Endodermal cell (in vitro differentiated cells): ENCODE data around the gene NRXN2. TPM values are rescaled to one million over a fixed set of nuclear protein-coding genes. Genes with fewer than 3 reads are reported as not detected.

Experiments used
- DNase-seq: peaks from one replicate; pipeline ENCODE4 v3.0.0-alpha.2; 2017
- H3K27ac ChIP-seq: 2 replicates; pipeline ENCODE4 v1.5.1; 2013; ENCODE audit warnings: mild to moderate bottlenecking, low read depth, low read length, moderate library complexity
- H3K27me3 ChIP-seq: 2 replicates; pipeline ENCODE4 v1.6.1; 2013; ENCODE audit warnings: mild to moderate bottlenecking, low read length, moderate library complexity; ENCODE audit not compliant: insufficient read depth, control insufficient read depth, poor library complexity, severe bottlenecking
- H3K36me3 ChIP-seq: 2 replicates; pipeline ENCODE4 v1.7.0; 2013; ENCODE audit warnings: mild to moderate bottlenecking, low read length, moderate library complexity; ENCODE audit not compliant: control insufficient read depth, insufficient read depth
- H3K4me1 ChIP-seq: one replicate; pipeline ENCODE4 v1.7.0; 2013; ENCODE audit warnings: low read length; ENCODE audit not compliant: control insufficient read depth, insufficient read depth
- H3K4me3 ChIP-seq: 2 replicates; pipeline ENCODE4 v1.5.1; 2013; ENCODE audit warnings: mild to moderate bottlenecking, low read length, moderate library complexity
- H3K9ac ChIP-seq: 2 replicates; pipeline ENCODE4 v1.6.1; 2013; ENCODE audit warnings: mild to moderate bottlenecking, low read length, moderate library complexity; ENCODE audit not compliant: poor library complexity, severe bottlenecking; ENCODE audit errors: extremely low read depth
- H3K9me3 ChIP-seq: 2 replicates; pipeline ENCODE4 v1.6.1; 2013; ENCODE audit warnings: mild to moderate bottlenecking, low read length, moderate library complexity; ENCODE audit not compliant: control insufficient read depth
- H3K27ac Mint-ChIP-seq: 2 replicates; pipeline ENCODE4 v1.8.0; 2020; ENCODE audit warnings: mixed read lengths
- H3K27me3 Mint-ChIP-seq: 2 replicates; pipeline ENCODE4 v1.8.0; 2021; ENCODE audit warnings: mild to moderate bottlenecking, mixed read lengths; ENCODE audit not compliant: insufficient read depth
- H3K36me3 Mint-ChIP-seq: 2 replicates; pipeline ENCODE4 v1.8.0; 2020; ENCODE audit warnings: low read depth, mixed read lengths
- H3K4me1 Mint-ChIP-seq: 2 replicates; pipeline ENCODE4 v1.8.0; 2020; ENCODE audit warnings: mixed read lengths
- H3K4me3 Mint-ChIP-seq: 2 replicates; pipeline ENCODE4 v1.8.0; 2020; ENCODE audit warnings: mild to moderate bottlenecking, moderate library complexity, mixed read lengths
- H3K9me3 Mint-ChIP-seq: 2 replicates; pipeline ENCODE4 v1.8.0; 2020; ENCODE audit warnings: mild to moderate bottlenecking, mixed read lengths
- CTCF ChIP-seq: fragments of 200-600 bp; sonication (generic); conservative IDR thresholded peaks from 2 replicates; pipeline ENCODE4 v1.5.0; 2021; ENCODE audit warnings: antibody characterized with exemption, mild to moderate bottlenecking
- WGBS, 2 experiments: methylation state at CpG; one replicate each; pipeline versions ENCODE4 v1.1.5 to v1.1.7; 2013; ENCODE audit warnings: missing lambda C conversion rate in 2 of 2, mixed read lengths in 1 of 2; ENCODE audit not compliant: insufficient coverage in 1 of 2, insufficient read length in 1 of 2; 5-methylcytosine and 5-hydroxymethylcytosine counted together
- total RNA-seq, 2 donors: library from RNA; stranded (reverse); fragmentation: NEBNext Ultra II Directional in 1 of 2; extraction: Animal tissue kit (Norgen Biotek cat#: 25700) in 1 of 2; gene quantifications; 2 replicates in 1 of 2; 3 replicates in 1 of 2; pipeline ENCODE4 v1.2.1, GENCODE V29; 2021

Gene NRXN2
- total RNA-seq, 2 donors from 2014 or later: 1.00 to 1.5 TPM

GRCh38 chr11:64770120-64770519 lies 47.1 kb upstream of the NRXN2 start:
- no peak for DNase-seq
- H3K4me1 Mint-ChIP-seq: peaks cover 6% of the 10 kb centered on the region

GRCh38 chr11:64769283-64769682 lies 46.3 kb upstream of the NRXN2 start:
- H3K27ac Mint-ChIP-seq: peak overlapping the region; percentile 60
- Histone ChIP-seq H3K9ac (no peak overlapping the region), H3K4me1 (peaks cover 7% of the 10 kb centered on the region), H3K27ac (no peak overlapping the region), H3K9me3 (no peaks in the 10 kb centered on the region), H3K4me3 (no peak overlapping the region), H3K27me3 (no peaks in the 10 kb centered on the region), H3K36me3 (peaks cover 91% of the 10 kb centered on the region)
- DNase-seq: no peak
- WGBS, 2 experiments: 94 to 98% methylated on average over 5 to 6 of the region's 6 CpGs
- TF ChIP-seq CTCF: no peak
- no peak overlapping the region for H3K4me3 Mint-ChIP-seq
- H3K27me3 Mint-ChIP-seq: no peaks in the 10 kb centered on the region
- H3K9me3 Mint-ChIP-seq: no peaks in the 10 kb centered on the region
- H3K36me3 Mint-ChIP-seq: peaks cover 92% of the 10 kb centered on the region
- peaks cover 14% of the 10 kb centered on the region for H3K4me1 Mint-ChIP-seq

More at GRCh38 chr11:64770120-64770519, 47.1 kb upstream of the NRXN2 start:
- H3K4me1 ChIP-seq: no peaks in the 10 kb centered on the region
- no peaks in the 10 kb centered on the region for H3K9me3 ChIP-seq
- Mint-ChIP-seq H3K27me3 (no peaks in the 10 kb centered on the region), H3K9me3 (no peaks in the 10 kb centered on the region), H3K4me3 (no peak overlapping the region), H3K27ac (no peak overlapping the region), H3K36me3 (peaks cover 92% of the 10 kb centered on the region)
- H3K4me3 ChIP-seq: no peak overlapping the region
- WGBS, 2 experiments: 95 to 97% methylated on average over 11 to 12 of the region's 12 CpGs
- no peak overlapping the region for H3K9ac ChIP-seq
- H3K36me3 ChIP-seq: peaks cover 91% of the 10 kb centered on the region
- no peak overlapping the region for H3K27ac ChIP-seq
- no peaks in the 10 kb centered on the region for H3K27me3 ChIP-seq
- TF ChIP-seq CTCF: no peak

GRCh38 chr11:64768300-64768694 lies 45.3 kb upstream of the NRXN2 start:
- H3K4me3 Mint-ChIP-seq: no peak overlapping the region
- H3K36me3 Mint-ChIP-seq: peaks cover 90% of the 10 kb centered on the region
- Histone ChIP-seq H3K27me3 (no peaks in the 10 kb centered on the region), H3K9ac (no peak overlapping the region), H3K4me3 (no peak overlapping the region), H3K4me1 (peaks cover 13% of the 10 kb centered on the region), H3K36me3 (peaks cover 91% of the 10 kb centered on the region), H3K9me3 (no peaks in the 10 kb centered on the region), H3K27ac (no peak overlapping the region)
- H3K27me3 Mint-ChIP-seq: no peaks in the 10 kb centered on the region
- peak overlapping the region; percentile 30 for H3K27ac Mint-ChIP-seq
- H3K4me1 Mint-ChIP-seq: peaks cover 23% of the 10 kb centered on the region
- H3K9me3 Mint-ChIP-seq: no peaks in the 10 kb centered on the region
- DNase-seq: no peak
- WGBS, 2 experiments: 95 to 96% methylated on average over 6 of the region's 6 CpGs
- TF ChIP-seq CTCF: no peak
